Measurements from ENCODE around the gene SSPN.
A peak's percentile ranks its signal among the peaks of the same experiment; 100 is the strongest.

SSPN gene

DNA sequence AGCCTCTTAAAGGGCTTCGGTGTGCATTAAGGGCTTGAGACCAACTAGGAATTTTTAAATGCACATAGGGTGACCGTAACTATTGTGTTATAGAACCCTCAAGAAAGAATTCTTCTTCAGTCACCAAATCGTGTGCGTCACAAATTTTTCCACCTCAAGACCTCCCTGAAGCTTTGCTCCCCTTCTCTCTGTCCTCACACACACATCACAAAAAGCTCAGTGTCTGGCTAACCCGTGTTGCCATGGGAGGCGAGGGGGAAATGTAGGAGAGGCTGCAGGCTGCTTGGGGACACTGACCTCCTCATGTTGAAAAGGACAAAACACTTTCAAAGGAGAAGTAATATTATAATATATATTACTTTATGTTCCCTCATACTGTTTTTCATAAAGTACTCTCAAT is 10.6 kb downstream of the SSPN start:
- Histone ChIP-seq H3K27me3 (ENCODE audit: control insufficient read depth, insufficient read depth, low read length) (peaks cover 7% of the 10 kb centered on the region; the same call in 1 of the 2 replicates), H3K9ac (ENCODE audit: low read length) (no peak overlapping the region), H3K9me3 (ENCODE audit: control insufficient read depth, insufficient read depth, low read depth, low read length) (no peaks in the 10 kb centered on the region), H3K4me1 (ENCODE audit: control insufficient read depth, insufficient read depth, low read length) (no peaks in the 10 kb centered on the region), H3K27ac (ENCODE audit: low read depth, low read length) (no peak overlapping the region), H3K4me3 (ENCODE audit: low read depth, low read length) (no peak overlapping the region), H3K36me3 (ENCODE audit: control insufficient read depth, insufficient read depth, low read length) (no peaks in the 10 kb centered on the region)

DNA sequence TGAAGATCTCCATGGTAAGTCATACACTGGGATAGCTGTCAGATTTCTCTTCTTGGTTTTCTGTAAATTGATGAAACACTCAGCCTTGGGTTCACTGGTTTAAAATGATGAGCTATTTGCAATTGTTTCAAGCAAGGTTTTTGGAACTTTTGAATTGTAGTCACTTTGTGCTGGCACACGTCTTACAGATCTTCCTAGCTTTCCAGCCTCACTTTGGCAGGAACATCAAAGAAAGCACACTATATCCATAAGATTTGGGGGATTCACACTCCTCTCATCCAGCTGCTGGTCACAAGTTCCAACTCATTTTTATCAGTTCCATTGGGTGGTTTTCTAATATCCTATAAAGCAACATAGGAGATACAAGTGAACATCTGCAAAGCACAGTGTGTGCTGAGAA is 16.0 kb downstream of the SSPN start:
- no peaks in the 10 kb centered on the region for H3K9me3 ChIP-seq (ENCODE audit: control insufficient read depth, insufficient read depth, low read depth, low read length)
- H3K4me1 ChIP-seq (ENCODE audit: control insufficient read depth, insufficient read depth, low read length) = no peaks in the 10 kb centered on the region
- H3K9ac ChIP-seq (ENCODE audit: low read length) = no peak overlapping the region
- H3K27me3 ChIP-seq (ENCODE audit: control insufficient read depth, insufficient read depth, low read length) = no peaks in the 10 kb centered on the region
- H3K4me3 ChIP-seq (ENCODE audit: low read depth, low read length) = no peak overlapping the region
- no peaks in the 10 kb centered on the region for H3K36me3 ChIP-seq (ENCODE audit: control insufficient read depth, insufficient read depth, low read length)
- no peak overlapping the region for H3K27ac ChIP-seq (ENCODE audit: low read depth, low read length)

DNA sequence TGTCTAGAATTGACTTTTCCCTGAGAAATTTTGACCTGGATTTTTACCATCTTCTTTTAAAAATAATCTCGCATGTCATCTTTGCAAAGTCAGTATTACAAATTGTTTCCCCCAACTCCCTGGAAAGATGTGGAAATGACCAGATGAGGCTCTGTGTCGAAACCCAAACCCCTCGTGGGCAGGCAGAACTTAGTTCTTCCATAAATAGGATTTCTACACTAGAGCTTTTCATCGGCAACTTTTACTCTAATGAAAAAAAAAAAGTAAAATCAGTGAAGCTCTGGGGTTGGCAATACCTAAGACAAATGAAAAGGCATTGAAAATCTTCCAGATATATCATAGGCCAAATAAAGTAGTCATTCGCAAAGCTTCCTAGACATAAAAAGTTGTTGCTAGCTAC is 17.0 kb downstream of the SSPN start:
- H3K9me3 ChIP-seq (ENCODE audit: control insufficient read depth, insufficient read depth, low read depth, low read length) = no peaks in the 10 kb centered on the region
- H3K4me3 ChIP-seq (ENCODE audit: low read depth, low read length) = no peak overlapping the region
- H3K36me3 ChIP-seq (ENCODE audit: control insufficient read depth, insufficient read depth, low read length) = no peaks in the 10 kb centered on the region
- H3K4me1 ChIP-seq (ENCODE audit: control insufficient read depth, insufficient read depth, low read length) = no peaks in the 10 kb centered on the region
- H3K9ac ChIP-seq (ENCODE audit: low read length) = no peak overlapping the region
- no peaks in the 10 kb centered on the region for H3K27me3 ChIP-seq (ENCODE audit: control insufficient read depth, insufficient read depth, low read length)
- H3K27ac ChIP-seq (ENCODE audit: low read depth, low read length) = no peak overlapping the region

DNA sequence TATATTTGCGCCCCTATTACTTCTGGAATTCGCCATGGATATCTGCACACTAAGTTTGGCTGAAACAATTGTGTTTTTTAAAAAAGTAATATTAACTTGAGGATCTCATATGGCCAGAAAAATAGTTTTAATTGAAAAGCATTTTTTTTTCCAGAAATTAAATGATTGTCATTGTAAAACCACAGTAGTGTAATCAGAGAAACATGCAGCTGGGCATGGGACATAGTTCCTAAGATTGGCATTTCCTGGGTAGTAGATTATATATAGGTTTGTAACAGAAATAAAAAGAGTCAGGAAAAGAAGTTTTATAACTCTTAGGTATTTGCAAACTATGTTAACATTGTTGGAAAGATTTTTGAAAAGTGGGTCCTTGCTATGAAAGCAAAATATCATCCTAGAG is 17.6 kb downstream of the SSPN start:
- Histone ChIP-seq H3K36me3 (ENCODE audit: control insufficient read depth, insufficient read depth, low read length) (no peaks in the 10 kb centered on the region), H3K27me3 (ENCODE audit: control insufficient read depth, insufficient read depth, low read length) (no peaks in the 10 kb centered on the region), H3K27ac (ENCODE audit: low read depth, low read length) (no peak overlapping the region), H3K4me1 (ENCODE audit: control insufficient read depth, insufficient read depth, low read length) (no peaks in the 10 kb centered on the region), H3K4me3 (ENCODE audit: low read depth, low read length) (no peak overlapping the region), H3K9ac (ENCODE audit: low read length) (no peak overlapping the region), H3K9me3 (ENCODE audit: control insufficient read depth, insufficient read depth, low read depth, low read length) (no peaks in the 10 kb centered on the region)

DNA sequence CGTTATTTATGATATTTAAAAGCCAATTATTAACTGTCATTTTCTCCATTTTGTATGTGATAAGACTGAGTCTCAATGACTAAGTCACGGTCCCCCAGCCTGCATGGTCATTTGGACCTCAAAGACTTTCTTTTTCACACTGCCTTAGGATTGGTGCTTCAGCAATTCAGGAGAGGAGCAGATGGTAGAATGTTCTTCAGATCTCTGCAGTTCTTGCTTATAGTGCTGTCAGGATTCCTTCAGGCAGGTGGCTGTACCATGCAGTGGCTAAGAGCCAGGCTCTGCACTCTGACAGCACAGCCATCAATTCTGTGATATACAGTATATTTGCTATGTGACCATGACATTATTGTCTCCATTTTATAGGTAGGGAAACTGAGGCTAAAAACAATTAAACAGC is 18.7 kb downstream of the SSPN start:
- H3K9me3 ChIP-seq (ENCODE audit: control insufficient read depth, insufficient read depth, low read depth, low read length) = no peaks in the 10 kb centered on the region
- H3K27me3 ChIP-seq (ENCODE audit: control insufficient read depth, insufficient read depth, low read length) = no peaks in the 10 kb centered on the region
- H3K36me3 ChIP-seq (ENCODE audit: control insufficient read depth, insufficient read depth, low read length) = no peaks in the 10 kb centered on the region
- no peak overlapping the region for H3K9ac ChIP-seq (ENCODE audit: low read length)
- no peak overlapping the region for H3K4me3 ChIP-seq (ENCODE audit: low read depth, low read length)
- H3K27ac ChIP-seq (ENCODE audit: low read depth, low read length) = no peak overlapping the region
- H3K4me1 ChIP-seq (ENCODE audit: control insufficient read depth, insufficient read depth, low read length) = no peaks in the 10 kb centered on the region

DNA sequence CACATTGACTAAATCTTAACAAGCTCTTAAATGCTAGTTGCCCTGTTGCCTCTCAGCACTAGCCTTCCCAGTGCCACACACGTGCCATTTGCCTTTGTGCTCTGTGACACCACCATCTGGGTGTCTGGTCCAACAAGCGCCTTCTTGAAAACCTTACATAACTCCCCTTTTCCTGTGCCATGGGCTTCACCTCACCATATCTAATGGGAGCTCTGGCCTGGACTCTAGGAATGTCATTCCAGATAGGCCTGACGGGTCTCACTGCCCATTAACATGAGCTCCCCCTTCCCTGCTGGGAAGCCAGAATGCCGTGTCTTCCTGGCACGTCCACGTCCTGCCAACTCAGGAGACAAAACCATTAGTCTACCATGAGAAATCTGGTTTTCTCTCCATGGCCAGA is 24.4 kb downstream of the SSPN start:
- no peaks in the 10 kb centered on the region for H3K9me3 ChIP-seq (ENCODE audit: control insufficient read depth, insufficient read depth, low read depth, low read length)
- H3K4me3 ChIP-seq (ENCODE audit: low read depth, low read length) = no peak overlapping the region
- H3K4me1 ChIP-seq (ENCODE audit: control insufficient read depth, insufficient read depth, low read length) = no peaks in the 10 kb centered on the region
- no peak overlapping the region for H3K9ac ChIP-seq (ENCODE audit: low read length)
- no peak overlapping the region for H3K27ac ChIP-seq (ENCODE audit: low read depth, low read length)
- peaks cover 8% of the 10 kb centered on the region for H3K27me3 ChIP-seq (ENCODE audit: control insufficient read depth, insufficient read depth, low read length)
- H3K36me3 ChIP-seq (ENCODE audit: control insufficient read depth, insufficient read depth, low read length) = no peaks in the 10 kb centered on the region

DNA sequence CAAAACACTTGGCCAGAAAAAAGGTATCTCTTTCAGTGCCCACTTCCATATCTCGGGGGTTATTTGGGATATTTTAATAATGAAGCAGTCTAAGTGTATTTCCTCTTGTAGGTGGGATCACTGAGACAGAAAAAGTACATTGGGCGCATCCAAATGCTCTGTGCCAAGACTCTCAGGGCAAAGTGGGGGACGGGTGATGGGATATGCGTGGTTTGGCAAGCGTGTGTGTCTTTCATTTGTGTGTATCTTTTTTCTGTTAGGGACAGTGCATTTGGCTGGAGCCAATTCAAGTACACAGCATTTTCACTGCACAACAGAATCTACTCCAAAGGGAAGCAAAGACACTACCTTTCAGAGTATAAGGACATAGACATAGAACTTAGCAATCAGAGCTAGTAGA is 29.3 kb downstream of the SSPN start:
- H3K4me3 ChIP-seq (ENCODE audit: low read depth, low read length) = no peak overlapping the region
- peaks cover 3% of the 10 kb centered on the region; the same call in 1 of the 2 replicates for H3K4me1 ChIP-seq (ENCODE audit: control insufficient read depth, insufficient read depth, low read length)
- H3K27me3 ChIP-seq (ENCODE audit: control insufficient read depth, insufficient read depth, low read length) = peaks cover 49% of the 10 kb centered on the region
- H3K9me3 ChIP-seq (ENCODE audit: control insufficient read depth, insufficient read depth, low read depth, low read length) = no peaks in the 10 kb centered on the region
- H3K36me3 ChIP-seq (ENCODE audit: control insufficient read depth, insufficient read depth, low read length) = no peaks in the 10 kb centered on the region
- no peak overlapping the region for H3K9ac ChIP-seq (ENCODE audit: low read length)
- no peak overlapping the region for H3K27ac ChIP-seq (ENCODE audit: low read depth, low read length)

DNA sequence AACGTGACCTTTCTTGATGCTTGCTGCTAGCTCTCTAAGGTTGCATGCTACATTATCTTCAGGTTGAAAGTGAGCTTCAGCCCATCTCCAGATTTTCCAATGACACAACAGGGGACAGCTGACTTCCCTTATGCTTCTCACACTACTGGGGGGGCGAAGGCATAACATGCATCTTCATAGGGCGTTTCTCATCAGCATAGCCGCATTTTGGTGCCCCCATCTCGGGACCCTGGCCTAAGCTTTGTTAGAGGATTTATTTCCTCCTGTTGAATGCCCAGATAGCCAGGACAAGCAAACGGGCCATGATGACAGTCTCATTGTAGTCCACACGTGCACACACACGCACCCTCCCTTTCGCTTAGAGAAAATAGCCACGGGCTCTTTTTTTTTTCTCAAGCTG is 30.7 kb downstream of the SSPN start:
- no peaks in the 10 kb centered on the region for H3K9me3 ChIP-seq (ENCODE audit: control insufficient read depth, insufficient read depth, low read depth, low read length)
- peaks cover 49% of the 10 kb centered on the region for H3K27me3 ChIP-seq (ENCODE audit: control insufficient read depth, insufficient read depth, low read length)
- H3K4me3 ChIP-seq (ENCODE audit: low read depth, low read length) = 0 out of 2 replicates have a peak overlapping the region, but pooled peaks have one; percentile 51
- H3K4me1 ChIP-seq (ENCODE audit: control insufficient read depth, insufficient read depth, low read length) = peaks cover 3% of the 10 kb centered on the region; the same call in 1 of the 2 replicates
- no peak overlapping the region for H3K9ac ChIP-seq (ENCODE audit: low read length)
- no peaks in the 10 kb centered on the region for H3K36me3 ChIP-seq (ENCODE audit: control insufficient read depth, insufficient read depth, low read length)
- H3K27ac ChIP-seq (ENCODE audit: low read depth, low read length) = no peak overlapping the region

DNA sequence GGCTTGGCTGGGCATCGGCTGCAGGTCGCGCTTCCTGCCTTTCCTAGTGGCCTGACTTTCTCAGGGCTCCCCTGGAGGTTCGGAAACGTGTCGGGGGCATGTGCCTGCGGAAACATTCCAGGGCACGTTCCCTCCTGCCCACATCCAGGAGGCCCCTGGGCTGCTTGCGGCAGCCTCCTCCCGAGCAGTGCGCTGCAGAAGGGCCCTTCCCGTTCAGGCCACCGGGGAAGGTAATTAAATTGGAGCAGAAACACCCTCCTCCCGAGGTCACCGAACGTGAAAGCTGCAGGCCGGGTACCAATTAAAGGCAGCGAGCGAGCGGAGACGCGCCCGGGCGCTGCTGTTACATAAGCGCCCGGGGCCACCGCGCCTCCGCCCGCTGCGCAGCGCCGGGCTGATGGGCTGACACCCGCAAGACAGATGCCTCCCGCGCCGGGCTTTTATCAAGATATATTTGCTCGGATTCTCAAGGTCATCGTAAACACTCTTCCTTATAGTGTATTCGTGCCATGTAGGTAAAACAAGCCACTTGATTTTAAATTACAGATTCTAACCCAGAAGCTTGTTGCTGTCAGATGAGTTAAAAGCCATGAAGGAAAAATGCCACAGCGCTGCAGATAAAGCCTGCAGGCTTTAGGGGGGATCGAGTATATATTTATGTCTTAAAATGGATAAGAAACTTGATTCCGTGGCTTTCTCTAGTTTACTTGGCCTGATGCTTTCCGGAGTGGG is 31.4 kb downstream of the SSPN start:
- peaks cover 3% of the 10 kb centered on the region; the same call in 1 of the 2 replicates for H3K4me1 ChIP-seq (ENCODE audit: control insufficient read depth, insufficient read depth, low read length)
- no peaks in the 10 kb centered on the region for H3K9me3 ChIP-seq (ENCODE audit: control insufficient read depth, insufficient read depth, low read depth, low read length)
- H3K9ac ChIP-seq (ENCODE audit: low read length) = no peak overlapping the region
- no peak overlapping the region for H3K27ac ChIP-seq (ENCODE audit: low read depth, low read length)
- no peaks in the 10 kb centered on the region for H3K36me3 ChIP-seq (ENCODE audit: control insufficient read depth, insufficient read depth, low read length)
- peaks cover 49% of the 10 kb centered on the region for H3K27me3 ChIP-seq (ENCODE audit: control insufficient read depth, insufficient read depth, low read length)
- H3K4me3 ChIP-seq (ENCODE audit: low read depth, low read length) = peak overlapping the region; percentile 51

DNA sequence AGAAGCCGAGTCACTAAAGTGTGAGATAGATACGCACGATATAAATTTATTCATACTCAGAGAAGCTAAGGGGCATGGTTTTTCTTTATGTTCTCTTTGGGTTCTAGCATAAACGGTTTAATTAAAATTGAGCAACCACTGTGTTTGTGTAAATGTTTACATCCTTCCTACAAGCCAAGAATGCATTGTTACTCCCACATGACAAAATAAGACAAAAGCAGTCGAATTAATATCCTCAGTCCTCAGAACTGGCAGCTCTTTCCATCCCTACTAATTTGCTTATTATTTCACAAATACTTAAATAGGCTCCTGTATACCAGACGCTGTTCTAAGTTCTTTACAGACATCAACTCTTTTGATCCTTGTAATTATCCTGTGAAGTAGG is 32.0 kb downstream of the SSPN start:
- H3K4me3 ChIP-seq (ENCODE audit: low read depth, low read length) = peak overlapping the region; percentile 51
- H3K9ac ChIP-seq (ENCODE audit: low read length) = no peak overlapping the region
- peaks cover 3% of the 10 kb centered on the region; the same call in 1 of the 2 replicates for H3K4me1 ChIP-seq (ENCODE audit: control insufficient read depth, insufficient read depth, low read length)
- peaks cover 49% of the 10 kb centered on the region for H3K27me3 ChIP-seq (ENCODE audit: control insufficient read depth, insufficient read depth, low read length)
- H3K9me3 ChIP-seq (ENCODE audit: control insufficient read depth, insufficient read depth, low read depth, low read length) = no peaks in the 10 kb centered on the region
- H3K36me3 ChIP-seq (ENCODE audit: control insufficient read depth, insufficient read depth, low read length) = no peaks in the 10 kb centered on the region
- no peak overlapping the region for H3K27ac ChIP-seq (ENCODE audit: low read depth, low read length)

DNA sequence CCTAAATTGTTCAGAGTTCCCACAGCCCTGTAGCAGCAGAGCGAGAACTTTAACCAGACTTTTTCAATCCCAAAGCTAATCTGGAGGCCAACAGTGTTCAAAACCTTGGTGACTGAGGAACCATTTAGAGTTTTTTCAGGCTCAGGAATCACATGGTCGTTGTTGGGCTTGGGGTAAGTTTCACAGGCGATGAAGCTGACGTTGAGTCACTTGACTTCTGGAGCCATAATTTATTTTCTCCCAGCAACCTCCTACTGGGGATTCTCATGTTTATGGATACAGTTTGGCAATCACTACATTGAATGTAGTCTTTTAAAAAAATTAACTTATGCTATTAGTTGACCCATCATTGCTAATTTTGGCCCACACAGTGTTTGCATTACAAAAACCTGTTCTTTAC is 34.5 kb downstream of the SSPN start:
- H3K4me1 ChIP-seq (ENCODE audit: control insufficient read depth, insufficient read depth, low read length) = peaks cover 3% of the 10 kb centered on the region; the same call in 1 of the 2 replicates
- no peak overlapping the region for H3K4me3 ChIP-seq (ENCODE audit: low read depth, low read length)
- no peak overlapping the region for H3K9ac ChIP-seq (ENCODE audit: low read length)
- peaks cover 40% of the 10 kb centered on the region for H3K27me3 ChIP-seq (ENCODE audit: control insufficient read depth, insufficient read depth, low read length)
- no peak overlapping the region for H3K27ac ChIP-seq (ENCODE audit: low read depth, low read length)
- H3K9me3 ChIP-seq (ENCODE audit: control insufficient read depth, insufficient read depth, low read depth, low read length) = no peaks in the 10 kb centered on the region
- no peaks in the 10 kb centered on the region for H3K36me3 ChIP-seq (ENCODE audit: control insufficient read depth, insufficient read depth, low read length)
